B cell (primary cell): ENCODE measurements around the gene CYLC1. TPM values are rescaled to one million over a fixed set of nuclear protein-coding genes. Genes with fewer than 3 reads are reported as not detected.

ENCODE experiments used
- ATAC-seq: fragments of 200-7000 bp; cut with Tn5 transposase; one replicate; pipeline ENCODE4 v1.10.0; 2021; ENCODE audit warnings: low read depth, mild to moderate bottlenecking, moderate number of reproducible peaks, moderate library complexity
- CTCF ChIA-PET: fragments of 350-600 bp; sonication (Branson Sonifier 250); formaldehyde crosslinking; loops from one replicate; lab custom pipeline; 2021; ENCODE audit warnings: antibody characterized with exemption, inconsistent platforms; lab: Charles Lee
- POLR2A ChIA-PET: fragments of 350-600 bp; sonication (Branson Sonifier 250); formaldehyde crosslinking; loops from one replicate; lab custom pipeline; 2021; ENCODE audit warnings: antibody characterized with exemption; lab: Charles Lee
- DNase-seq: peaks from one replicate; pipeline ENCODE4 v3.0.0; 2013
- H2AFZ ChIP-seq: 2 replicates; pipeline ENCODE4 v1.6.1; 2012; ENCODE audit warnings: mild to moderate bottlenecking, low read depth, low read length; ENCODE audit not compliant: insufficient read depth, poor library complexity, severe bottlenecking
- H3K27ac ChIP-seq, 2 donors: 1 replicate in 1 of 2; 2 replicates in 1 of 2; pipeline ENCODE4 v1.5.1; 2012 to 2013; ENCODE audit warnings: low read length in 2 of 2, mild to moderate bottlenecking in 2 of 2, moderate library complexity in 1 of 2
- H3K27me3 ChIP-seq, 4 experiments: fragments of 200-600 bp in 1 of 4; sonication (generic) in 1 of 4; replicated peaks in 1 of 4; 1 replicate in 2 of 4; 2 replicates in 2 of 4; pipeline versions ENCODE4 v1.6.1 to v1.7.0; 2013 to 2016; ENCODE audit warnings: low read length in 3 of 4, mild to moderate bottlenecking in 2 of 4, mixed read lengths in 1 of 4, moderate library complexity in 1 of 4; ENCODE audit not compliant: insufficient read depth in 4 of 4, control insufficient read depth in 3 of 4; ENCODE audit errors: control extremely low read depth in 1 of 4
- H3K36me3 ChIP-seq, 2 experiments: replicated peaks in 1 of 2; 1 replicate in 1 of 2; 2 replicates in 1 of 2; pipeline versions ENCODE4 v1.6.1 to v1.7.1; 2013; ENCODE audit warnings: low read length in 1 of 2; ENCODE audit not compliant: insufficient read depth in 2 of 2, control insufficient read depth in 1 of 2; ENCODE audit errors: control extremely low read depth in 1 of 2, extremely low read depth in 1 of 2
- H3K4me1 ChIP-seq, 2 donors: fragments of 200-600 bp in 1 of 2; sonication (generic) in 1 of 2; 1 replicate in 1 of 2; 2 replicates in 1 of 2; pipeline versions ENCODE4 v1.5.1 to v1.6.1; 2013 to 2017; ENCODE audit warnings: low read length in 2 of 2; ENCODE audit not compliant: control insufficient read depth in 2 of 2, insufficient read depth in 2 of 2
- H3K4me2 ChIP-seq: replicated peaks from 2 replicates; pipeline ENCODE3; 2012; ENCODE audit warnings: mild to moderate bottlenecking, low read depth, low read length; ENCODE audit not compliant: poor library complexity, severe bottlenecking
- H3K4me3 ChIP-seq, 5 experiments: fragments of 200-600 bp in 1 of 5; sonication (generic) in 1 of 5; 1 replicate in 3 of 5; 2 replicates in 2 of 5; pipeline versions ENCODE4 v1.5.1 to v1.7.0; 2011 to 2016; ENCODE audit warnings: low read length in 4 of 5, mild to moderate bottlenecking in 4 of 5, low read depth in 2 of 5, control low read depth in 1 of 5, moderate library complexity in 1 of 5; ENCODE audit not compliant: insufficient read depth in 1 of 5; ENCODE audit errors: control extremely low read depth in 1 of 5, extremely low read depth in 1 of 5
- H3K79me2 ChIP-seq: fragments of 200-600 bp; sonication (generic); one replicate; pipeline ENCODE4 v1.6.0; 2016; ENCODE audit warnings: low read length; ENCODE audit not compliant: control insufficient read depth, insufficient read depth
- H3K9ac ChIP-seq: fragments of 200-600 bp; sonication (generic); 2 replicates; pipeline ENCODE4 v1.6.1; 2017; ENCODE audit warnings: mild to moderate bottlenecking, low read length, moderate library complexity
- H3K9me3 ChIP-seq, 3 donors: one replicate each; pipeline versions ENCODE4 v1.6.1 to v1.7.1; 2013; ENCODE audit warnings: low read length in 2 of 3; ENCODE audit not compliant: control insufficient read depth in 2 of 3, insufficient read depth in 1 of 3; ENCODE audit errors: control extremely low read depth in 1 of 3
- H4K20me1 ChIP-seq: 2 replicates; pipeline ENCODE4 v1.6.0; 2012; ENCODE audit warnings: mild to moderate bottlenecking, low read length; ENCODE audit not compliant: insufficient read depth, control insufficient read depth, poor library complexity, severe bottlenecking
- H3K27ac Mint-ChIP-seq: one replicate; pipeline ENCODE4 v1.8.0; 2021; ENCODE audit warnings: mixed read lengths
- H3K27me3 Mint-ChIP-seq: one replicate; pipeline ENCODE4 v1.8.0; 2021; ENCODE audit warnings: mixed read lengths
- H3K4me1 Mint-ChIP-seq: one replicate; pipeline ENCODE4 v1.8.0; 2021; ENCODE audit warnings: mixed read lengths
- H3K4me3 Mint-ChIP-seq: one replicate; pipeline ENCODE4 v1.8.0; 2021; ENCODE audit warnings: mixed read lengths
- H3K9me3 Mint-ChIP-seq: one replicate; pipeline ENCODE4 v1.8.0; 2022; ENCODE audit warnings: mixed read lengths; ENCODE audit not compliant: insufficient read depth
- CTCF ChIP-seq: fragments of 200-600 bp; IDR thresholded peaks from one replicate; pipeline ENCODE4 v1.8.0; 2022; ENCODE audit warnings: antibody characterized with exemption, mild to moderate bottlenecking
- EZH2 ChIP-seq: IDR thresholded peaks from 2 replicates; pipeline ENCODE4 v1.6.1; 2012; ENCODE audit warnings: borderline replicate concordance, low read depth, mild to moderate bottlenecking, moderate library complexity, low read length; ENCODE audit not compliant: insufficient read depth, poor library complexity, severe bottlenecking
- WGBS: methylation state at CpG from one replicate; pipeline ENCODE4 v1.1.5; 2013; ENCODE audit warnings: missing lambda C conversion rate; ENCODE audit not compliant: insufficient coverage; 5-methylcytosine and 5-hydroxymethylcytosine counted together
- intact Hi-C: fragments of 100-400 bp; cut with micrococcal nuclease; formaldehyde crosslinking; loops from one replicate; pipeline ENCODE4 v1.10.0; 2022
- polyA plus RNA-seq: library from polyadenylated mRNA; depleted of rRNA; stranded (reverse); fragments of >200 nt; gene quantifications from 2 replicates; pipeline ENCODE4 v1.2.3, GENCODE V29; 2012
- total RNA-seq, 2 donors: library from RNA; stranded (reverse); fragments of 120-200 nt in 1 of 2; gene quantifications; 1 replicate in 1 of 2; 2 replicates in 1 of 2; pipeline versions ENCODE4 v1.2.3 to v1.2.4, GENCODE V29; 2013 to 2022

The CYLC1 gene
- total and polyA plus RNA-seq, 2 donors (not counting 1 experiment from before 2014, with no cell fraction given), result not detected

DNA sequence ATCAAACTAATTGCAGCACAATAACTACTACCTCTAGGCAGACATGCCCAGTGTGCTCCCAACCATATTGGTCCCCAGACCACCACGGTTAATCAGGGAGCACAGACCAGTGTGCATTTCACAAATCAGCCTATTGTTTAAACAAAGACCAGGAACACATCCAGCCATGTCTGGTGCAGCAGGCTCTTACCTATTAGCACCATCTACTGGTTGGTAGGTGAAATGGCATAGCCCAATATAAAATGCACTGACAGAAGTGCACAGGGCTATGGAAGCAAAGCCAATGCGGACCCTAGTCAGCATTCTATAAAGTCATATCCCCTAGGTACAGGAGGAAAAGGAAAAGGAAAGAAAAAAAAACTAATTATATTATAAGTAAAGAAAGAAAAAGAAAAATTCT, 15.5 kb upstream of the CYLC1 start:
- H3K9ac ChIP-seq, result no peak overlapping the region
- H3K27ac ChIP-seq, result no peak overlapping the region
- H3K4me1 ChIP-seq, result no peaks in the 10 kb centered on the region
- H3K79me2 ChIP-seq, result no peaks in the 10 kb centered on the region
- Mint-ChIP-seq H3K4me1 (no peaks in the 10 kb centered on the region), H3K27ac (no peak overlapping the region), H3K4me3 (no peak overlapping the region), H3K9me3 (no peaks in the 10 kb centered on the region), H3K27me3 (no peaks in the 10 kb centered on the region)
- no peak overlapping the region for H2AFZ ChIP-seq
- peak; percentile 11 for DNase-seq
- POLR2A ChIA-PET, result no interaction called here
- H4K20me1 ChIP-seq, result no peaks in the 10 kb centered on the region
- intact Hi-C loops, result loop anchor here (10.0 kb wide), 1 partner anchor 841 kb away; no protein-coding TSS in a partner anchor
- ATAC-seq, result no peak
- TF ChIP-seq CTCF (peak; percentile 68), EZH2 (no peak)
- H3K4me2 ChIP-seq, result no peak overlapping the region
- H3K27me3 ChIP-seq, result no peaks in the 10 kb centered on the region
- no peaks in the 10 kb centered on the region for H3K36me3 ChIP-seq
- H3K4me3 ChIP-seq, result no peak overlapping the region
- no CpG with 5 or more reads among the region's 2 CpGs for WGBS
- CTCF ChIA-PET, result interaction anchor here (1.4 kb wide), 1 partner anchor 838 kb away, joined by 3 read pairs; no protein-coding TSS in a partner anchor
- H3K9me3 ChIP-seq, result no peaks in the 10 kb centered on the region

DNA sequence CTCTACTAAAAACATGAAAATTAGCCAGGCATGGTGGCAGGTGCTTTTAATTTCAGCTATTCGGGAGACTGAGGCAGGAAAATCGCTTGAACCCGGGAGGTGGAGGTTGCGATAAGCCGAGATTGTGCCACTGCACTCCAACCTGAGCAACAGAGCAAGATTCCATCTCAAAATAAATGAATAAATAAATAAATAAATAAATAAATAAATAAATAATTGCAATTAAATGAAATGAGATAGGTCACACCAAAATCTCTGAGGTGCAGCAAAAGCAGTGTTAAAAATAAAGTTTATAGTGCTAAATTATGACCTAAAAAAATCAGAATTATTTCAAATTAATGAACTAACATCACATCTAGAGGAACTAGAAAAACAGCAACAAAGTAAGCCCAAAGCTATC, 13.6 kb upstream of the CYLC1 start:
- no peak for DNase-seq
- no peaks in the 10 kb centered on the region for H3K79me2 ChIP-seq
- Mint-ChIP-seq H3K4me1 (no peaks in the 10 kb centered on the region), H3K27ac (no peak overlapping the region), H3K4me3 (no peak overlapping the region), H3K27me3 (no peaks in the 10 kb centered on the region), H3K9me3 (no peaks in the 10 kb centered on the region)
- ChIA-PET POLR2A (no interaction called here), CTCF (no interaction called here)
- no peak overlapping the region for H2AFZ ChIP-seq
- no peak overlapping the region for H3K4me3 ChIP-seq
- no peak overlapping the region for H3K4me2 ChIP-seq
- H4K20me1 ChIP-seq, result no peaks in the 10 kb centered on the region
- intact Hi-C loops, result loop anchor here (10.0 kb wide), 1 partner anchor 843 kb away; no protein-coding TSS in a partner anchor
- no peaks in the 10 kb centered on the region for H3K36me3 ChIP-seq
- H3K9ac ChIP-seq, result no peak overlapping the region
- no CpG with 5 or more reads among the region's 5 CpGs for WGBS
- H3K27me3 ChIP-seq, result no peaks in the 10 kb centered on the region
- H3K4me1 ChIP-seq, result no peaks in the 10 kb centered on the region
- TF ChIP-seq EZH2, result no peak
- no peak for TF ChIP-seq CTCF
- H3K9me3 ChIP-seq, result no peaks in the 10 kb centered on the region
- H3K27ac ChIP-seq, result no peak overlapping the region
- no peak for ATAC-seq
